ENCODE results near the gene PNO1.

PNO1 gene

GRCh38 chr2:68195096-68195495 is 37.4 kb downstream of the PNO1 start:
- no peak for DNase-seq (ENCODE audit: low read depth)

- DNase-seq (ENCODE audit: low read depth), result peak; percentile 13
Measured at GRCh38 chr2:68196120-68196716, 38.5 kb downstream of the PNO1 start.

GRCh38 chr2:68200157-68200787 is 42.6 kb downstream of the PNO1 start:
- no peak for DNase-seq (ENCODE audit: low read depth)

- no peak for DNase-seq (ENCODE audit: low read depth)
Measured at GRCh38 chr2:68203587-68203986, 45.9 kb downstream of the PNO1 start.

DNA sequence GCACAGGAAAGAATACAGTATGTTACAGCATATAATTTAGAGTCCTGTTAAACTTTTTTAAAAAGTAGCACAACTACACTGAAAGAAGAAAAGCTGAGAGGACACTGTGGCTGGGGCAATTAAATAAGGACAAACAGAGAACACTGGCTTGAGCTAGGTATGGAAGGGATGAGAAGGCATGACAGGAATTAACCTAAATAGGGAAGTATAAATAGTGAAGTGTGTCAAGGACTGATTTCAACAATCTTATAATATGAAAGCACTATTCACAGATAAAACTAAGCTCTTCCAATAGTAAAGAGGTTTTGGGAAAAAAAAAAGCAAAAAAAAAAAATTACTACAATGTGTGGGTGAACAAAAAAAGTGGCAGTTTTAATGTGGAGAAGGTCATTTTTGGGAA is 49.1 kb downstream of the PNO1 start:
- no peak for DNase-seq (ENCODE audit: low read depth)

DNA sequence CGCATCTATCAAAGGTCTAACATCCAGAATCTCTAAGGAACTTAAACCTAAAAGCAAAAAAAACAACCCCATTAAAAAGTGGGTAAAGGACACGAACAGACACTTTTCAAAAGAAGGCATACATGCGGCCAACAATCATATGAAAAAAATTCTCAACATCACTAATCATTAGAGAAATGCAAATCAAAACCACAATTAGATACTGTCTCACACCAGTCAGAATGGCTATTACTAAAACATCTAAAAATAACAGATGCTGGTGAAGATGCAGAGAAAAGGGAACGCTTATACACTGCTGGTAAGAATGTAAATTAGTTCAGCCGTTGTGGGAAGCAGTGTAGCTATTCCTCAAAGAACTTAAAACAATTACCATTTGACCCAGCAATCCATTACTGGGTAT is 56.7 kb downstream of the PNO1 start:
- DNase-seq (ENCODE audit: low read depth), result no peak

- no peak for DNase-seq (ENCODE audit: low read depth)
Measured at GRCh38 chr2:68216454-68217310, 59.0 kb downstream of the PNO1 start.

DNA sequence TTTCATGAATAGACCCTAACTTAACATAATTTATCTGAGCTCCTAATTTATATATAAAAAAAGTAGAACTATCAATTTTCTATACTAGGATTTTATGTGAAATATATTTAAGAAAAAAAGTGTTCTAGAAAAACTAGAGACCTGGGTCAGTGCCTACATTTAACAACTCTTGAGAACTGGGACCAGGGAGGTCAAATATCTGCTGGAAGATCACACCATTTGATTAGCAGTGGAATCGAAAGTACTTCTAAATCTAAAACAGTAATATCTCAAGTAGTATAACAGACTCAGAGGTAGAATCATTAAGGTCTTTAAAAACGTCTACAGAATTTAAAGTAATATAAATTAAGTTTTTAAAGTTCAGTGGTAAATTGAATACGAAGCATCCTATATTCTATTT is 60.0 kb downstream of the PNO1 start:
- DNase-seq (ENCODE audit: low read depth), result no peak

DNA sequence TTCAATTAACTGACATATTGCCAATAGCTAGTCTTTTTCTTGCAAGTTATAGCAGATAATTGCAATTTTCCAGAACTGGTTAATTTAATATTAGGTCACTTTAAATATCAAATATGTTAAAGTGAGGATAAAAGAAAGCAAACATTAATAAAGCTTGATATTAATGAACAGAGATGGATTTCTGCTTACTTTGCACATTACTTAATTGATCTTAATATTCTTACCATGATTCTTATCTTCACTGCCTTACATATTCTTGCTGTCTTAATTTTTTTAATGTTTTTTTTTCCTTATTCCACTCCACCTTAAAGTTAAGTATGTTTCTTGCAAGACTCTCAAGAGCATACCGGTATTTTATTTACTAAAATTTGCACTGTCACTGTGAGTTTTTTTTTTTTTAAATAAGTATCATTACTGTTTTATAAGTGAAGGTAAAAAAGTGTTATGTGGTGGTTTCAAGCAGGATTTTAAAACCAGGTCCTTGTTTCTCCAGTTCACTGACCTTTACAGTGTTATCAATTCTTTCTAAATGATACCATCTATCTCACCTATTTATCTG is 60.7 kb downstream of the PNO1 start:
- DNase-seq (ENCODE audit: low read depth), result no peak

DNA sequence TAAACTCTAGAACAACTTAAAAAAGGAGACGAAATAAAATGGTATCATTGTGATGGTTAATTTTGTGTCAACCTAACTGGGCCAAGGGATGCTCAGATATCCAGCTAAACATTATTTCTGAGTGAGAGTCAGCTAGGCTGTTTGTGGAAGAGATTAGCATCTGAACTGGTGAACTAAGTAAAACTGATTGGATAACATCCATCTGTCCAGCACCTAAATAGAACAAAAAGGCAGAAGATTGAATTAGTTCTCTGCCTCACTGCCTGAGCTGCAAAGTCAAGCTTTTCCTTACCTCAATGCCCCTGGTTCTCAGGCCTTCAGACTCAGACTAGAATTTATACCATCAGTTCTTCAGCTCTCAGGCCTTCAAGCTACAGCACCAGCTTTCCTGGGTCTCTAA is 64.6 kb downstream of the PNO1 start:
- no peak for DNase-seq (ENCODE audit: low read depth)

DNA sequence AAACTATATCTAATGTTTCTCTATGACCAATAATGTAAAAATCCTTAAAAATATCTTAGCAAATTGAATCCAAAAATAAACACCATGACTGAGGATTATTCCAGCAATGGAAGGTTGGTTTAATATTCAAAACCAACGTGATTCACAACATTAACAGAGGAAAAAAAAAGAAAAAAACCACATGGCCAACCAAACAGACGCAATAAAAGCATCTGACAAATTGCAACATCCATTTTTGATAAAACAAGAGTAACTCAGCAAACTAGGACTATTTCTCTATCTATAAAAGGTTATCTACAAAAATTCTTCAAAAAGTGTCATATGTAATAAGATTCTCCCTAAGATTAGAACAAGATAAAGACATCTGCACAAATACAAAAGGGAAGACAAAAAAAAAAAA is 65.7 kb downstream of the PNO1 start:
- DNase-seq (ENCODE audit: low read depth), result no peak

- DNase-seq (ENCODE audit: low read depth), result no peak
Measured at GRCh38 chr2:68225119-68225632, 67.5 kb downstream of the PNO1 start.
